ENCODE measurements around the gene NEO1.

The NEO1 gene

GRCh38 chr15:73318463-73319351 is 266.4 kb downstream of the NEO1 start:
- no peak for DNase-seq

GRCh38 chr15:73319460-73320245 is 267.4 kb downstream of the NEO1 start:
- no peak for DNase-seq

- no peak for DNase-seq
These were observed 268.4 kb downstream of the NEO1 start for GRCh38 chr15:73320619-73321180.

- DNase-seq: no peak
These were observed 269.5 kb downstream of the NEO1 start for GRCh38 chr15:73321496-73322450.

GRCh38 chr15:73322665-73323373 is 270.6 kb downstream of the NEO1 start:
- no peak for DNase-seq

- no peak for DNase-seq
These were observed 271.2 kb downstream of the NEO1 start for GRCh38 chr15:73323374-73323955.

- DNase-seq: no peak
These were observed 271.7 kb downstream of the NEO1 start for GRCh38 chr15:73323956-73324355.

GRCh38 chr15:73324496-73325170 is 272.4 kb downstream of the NEO1 start:
- no peak for DNase-seq

- DNase-seq: no peak
These were observed 273.1 kb downstream of the NEO1 start for GRCh38 chr15:73325191-73325861.

GRCh38 chr15:73326157-73326556 is 273.9 kb downstream of the NEO1 start:
- no peak for DNase-seq

- DNase-seq: no peak
These were observed 276.0 kb downstream of the NEO1 start for GRCh38 chr15:73328149-73328820.

- DNase-seq: no peak
These were observed 276.7 kb downstream of the NEO1 start for GRCh38 chr15:73328981-73329380.

- DNase-seq: no peak
These were observed 277.4 kb downstream of the NEO1 start for GRCh38 chr15:73329501-73330200.

- DNase-seq: no peak
These were observed 278.2 kb downstream of the NEO1 start for GRCh38 chr15:73330206-73331051.

GRCh38 chr15:73331501-73331900 is 279.2 kb downstream of the NEO1 start:
- DNase-seq: no peak

- DNase-seq: no peak
These were observed 280.0 kb downstream of the NEO1 start for GRCh38 chr15:73331991-73332925.

GRCh38 chr15:73333001-73333400 is 280.7 kb downstream of the NEO1 start:
- no peak for DNase-seq

All from GF-D8 (cell line).